ENCODE results near the gene DCAF12L1.

DCAF12L1 gene

DNA sequence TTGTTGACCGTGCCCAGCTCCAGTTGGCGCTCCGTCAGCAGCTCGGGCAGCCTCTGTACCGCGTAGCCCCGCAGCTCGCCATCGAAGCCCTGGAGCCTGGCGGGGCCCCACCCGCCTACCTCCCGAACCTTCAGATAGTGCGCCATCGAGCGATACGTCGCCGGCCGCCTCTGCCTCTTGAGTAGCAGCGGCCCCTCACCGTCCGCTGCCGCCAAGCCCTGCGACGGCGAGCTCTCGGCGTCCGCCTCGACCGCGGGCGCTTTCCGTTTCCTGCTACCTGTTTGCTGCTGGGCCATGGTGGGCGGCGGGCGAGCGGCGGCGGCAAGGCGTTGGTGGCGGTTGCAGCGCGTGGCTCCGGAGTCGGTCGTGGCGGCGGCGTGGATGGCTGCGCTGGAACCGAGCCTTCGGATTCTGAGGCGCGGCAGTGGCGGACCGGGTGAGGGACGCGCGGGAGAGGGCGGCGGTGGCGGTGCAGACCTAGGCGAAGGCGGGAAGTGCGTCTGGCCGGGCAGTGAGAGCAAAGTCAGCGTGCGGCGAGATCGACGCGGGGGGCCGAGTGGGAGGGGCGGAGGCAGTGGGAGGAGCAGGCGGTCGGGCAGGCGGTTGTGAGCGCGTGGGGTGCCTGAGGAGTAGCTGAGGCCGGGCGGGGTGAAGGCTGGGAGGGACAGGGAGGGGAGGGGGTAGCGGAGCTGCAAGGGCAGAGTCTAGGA lies at the start of gene DCAF12L1:
DCAF12L1 (minus strand) TSS at position 502 of the 710 bp plus-strand sequence; CDS start at position 296, 206 bp downstream.
- no peak for DNase-seq

DNA sequence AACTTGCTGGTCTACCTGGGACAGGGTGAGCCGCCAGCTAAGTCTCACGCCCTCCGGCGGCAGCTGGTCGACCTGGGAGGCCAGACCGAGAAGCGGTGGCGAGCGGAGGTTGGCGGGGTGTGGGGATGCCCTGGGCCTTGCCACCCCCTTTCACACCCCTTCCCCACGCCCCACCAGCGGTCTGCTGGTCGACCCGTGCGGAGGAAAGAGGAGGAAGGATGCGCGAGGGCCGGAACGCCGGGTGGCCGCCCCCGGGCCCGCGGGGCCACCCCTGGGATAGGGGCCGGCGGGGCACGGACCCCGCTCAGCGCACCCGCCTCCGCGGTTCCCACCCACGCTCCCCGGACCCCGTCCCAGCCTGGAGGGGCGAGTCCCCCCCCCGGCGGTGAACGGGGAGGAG lies 28.3 kb upstream of the DCAF12L1 start:
- no peak for DNase-seq

DNA sequence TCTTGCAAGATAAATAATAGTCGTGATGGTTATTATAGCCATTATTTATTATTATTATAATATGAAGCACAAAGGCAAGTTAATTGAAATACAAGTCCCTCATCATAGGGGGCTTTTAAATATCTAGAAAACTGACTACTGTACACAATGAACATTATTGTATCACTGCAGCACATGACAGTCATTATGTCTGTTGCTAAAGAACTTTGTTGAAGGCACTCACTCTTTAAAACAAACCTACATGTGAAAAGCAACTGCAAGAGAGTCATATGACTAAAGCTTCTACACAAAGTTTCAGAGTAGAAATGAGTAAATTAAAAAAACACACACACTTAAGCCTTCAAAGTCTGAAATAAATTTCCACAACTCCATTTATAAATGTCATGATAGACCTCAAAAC lies 23.3 kb upstream of the DCAF12L1 start:
- no peak for DNase-seq

DNA sequence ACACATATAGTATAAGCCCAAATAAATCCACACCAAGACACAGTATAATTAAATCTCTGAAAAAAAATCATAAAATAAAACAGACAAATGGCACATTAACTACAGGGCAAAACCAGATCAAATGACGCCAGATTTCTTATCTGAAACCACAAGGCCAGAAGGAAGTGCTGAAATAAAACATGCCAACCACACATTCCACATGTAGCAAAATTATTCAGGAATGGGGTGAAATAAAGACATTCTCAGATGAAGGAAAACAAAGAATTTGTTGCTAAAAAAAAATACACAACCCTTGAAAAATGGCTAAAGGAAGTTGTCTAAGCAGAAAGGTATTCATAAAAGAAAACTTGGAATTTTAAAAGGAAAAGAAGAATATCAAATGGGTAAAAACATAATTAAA lies 4.5 kb upstream of the DCAF12L1 start:
- DNase-seq, result no peak

DNA sequence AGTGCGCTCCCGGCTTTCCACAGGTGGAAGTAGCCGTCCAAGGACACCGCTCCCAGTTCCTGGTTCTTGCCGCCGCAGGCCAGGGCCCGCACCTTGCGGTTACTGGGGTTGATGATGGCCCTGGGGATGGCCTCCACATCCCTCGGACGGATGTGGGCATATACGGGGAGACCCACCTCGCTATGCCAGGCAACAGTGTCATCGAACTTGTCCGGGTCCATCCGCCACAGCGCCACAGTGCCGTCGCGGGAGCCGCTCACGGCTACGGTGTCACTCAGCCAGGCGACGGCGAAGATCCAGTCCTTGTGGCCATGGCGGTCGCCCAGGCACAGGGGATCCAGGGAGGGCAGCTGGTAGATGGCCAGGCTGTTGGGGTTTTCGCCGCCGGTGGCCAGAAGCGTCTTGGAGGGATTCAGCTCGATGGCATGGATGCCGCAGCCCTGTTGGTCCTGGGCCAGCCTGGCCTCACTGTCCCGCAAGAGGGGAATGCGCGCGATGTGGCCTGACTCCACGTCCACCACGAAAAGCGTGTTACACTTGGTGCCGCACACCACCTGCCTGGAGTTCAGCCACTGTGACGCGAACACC lies 795 bp downstream of the DCAF12L1 start:
- DNase-seq, result no peak

DNA sequence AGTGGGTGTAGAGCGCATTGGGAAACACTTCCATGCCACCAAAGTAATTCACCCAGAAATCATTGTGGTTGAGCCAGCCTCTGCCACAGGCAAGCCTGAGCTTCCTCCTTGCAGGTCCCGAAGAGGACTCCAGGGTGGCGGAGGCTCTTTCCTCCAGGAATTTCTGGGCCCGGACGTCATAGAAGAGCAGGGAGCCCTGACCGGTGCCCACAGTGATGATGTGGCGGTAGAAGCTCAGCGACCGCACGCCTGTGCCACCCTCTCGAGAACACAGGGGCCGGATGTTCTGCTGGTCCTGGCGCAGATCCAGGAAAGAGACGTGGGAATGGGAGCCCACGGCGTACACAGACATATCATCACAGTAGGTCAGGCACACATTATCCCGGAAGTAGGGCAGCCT lies 1.3 kb downstream of the DCAF12L1 start:
- DNase-seq, result no peak

DNA sequence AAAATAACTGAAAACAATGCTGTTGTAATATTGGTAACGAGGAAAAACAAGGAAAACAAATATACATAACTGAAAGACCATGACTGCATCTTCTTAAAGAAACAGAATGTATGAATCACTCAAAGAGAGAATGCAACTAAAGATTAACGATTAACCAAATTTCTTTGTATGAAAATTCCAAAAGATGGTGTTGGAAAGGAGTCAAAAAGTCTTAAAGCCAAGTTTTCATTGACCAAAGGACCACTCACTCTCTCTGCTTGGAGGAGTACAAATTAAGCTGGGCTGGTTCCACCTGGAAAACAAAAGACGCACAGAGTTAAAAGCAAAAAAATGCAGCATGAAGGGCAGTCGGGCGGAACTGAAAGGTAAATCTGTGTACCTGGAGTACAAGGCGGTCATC lies 1.8 kb downstream of the DCAF12L1 start:
- no peak for DNase-seq

DNA sequence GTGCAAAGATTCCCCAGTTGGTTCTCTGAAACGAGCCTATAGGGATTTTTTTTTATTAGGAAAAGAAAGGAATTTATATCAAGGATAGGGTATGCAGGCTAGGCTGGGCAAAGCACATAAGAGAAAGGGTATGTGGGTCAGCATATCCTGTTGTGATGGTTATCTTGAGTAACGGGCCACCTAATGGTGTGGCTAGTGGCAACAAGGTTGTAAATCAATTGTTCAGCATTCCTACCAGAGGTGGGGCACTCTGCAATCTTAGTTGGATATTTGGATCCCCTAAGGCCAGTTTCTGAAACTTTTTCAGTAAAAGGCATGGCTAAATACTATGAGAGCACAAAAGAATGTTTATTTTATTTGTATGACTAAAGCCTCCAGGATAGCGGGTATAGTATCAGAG lies 42.7 kb downstream of the DCAF12L1 start:
- DNase-seq, result no peak

All from NCI-H1092 (cell line).